KMS-11 (cell line): ENCODE data around the gene HSPE1.

Experiments used
- H2AFZ ChIP-seq: fragments of 200-600 bp; sonication (generic); 2 replicates; pipeline ENCODE4 v1.6.1; 2016; ENCODE audit warnings: antibody characterized with exemption, mixed run types, low read depth
- H3K27ac ChIP-seq: fragments of 200-600 bp; sonication (generic); 2 replicates; pipeline ENCODE4 v1.6.1; 2016; ENCODE audit warnings: mild to moderate bottlenecking, mixed run types
- H3K27me3 ChIP-seq: fragments of 200-600 bp; sonication (generic); 2 replicates; pipeline ENCODE4 v1.6.1; 2017; ENCODE audit warnings: mild to moderate bottlenecking, low read depth, mixed run types, moderate library complexity; ENCODE audit not compliant: insufficient read depth
- H3K36me3 ChIP-seq: fragments of 200-600 bp; sonication (generic); 2 replicates; pipeline ENCODE4 v1.6.1; 2017; ENCODE audit warnings: mild to moderate bottlenecking, mixed run types; ENCODE audit not compliant: insufficient read depth
- H3K4me1 ChIP-seq: fragments of 200-600 bp; sonication (generic); 2 replicates; pipeline ENCODE4 v1.6.1; 2016; ENCODE audit warnings: mild to moderate bottlenecking, low read depth, mixed run types; ENCODE audit not compliant: poor library complexity, severe bottlenecking
- H3K4me2 ChIP-seq: fragments of 200-600 bp; sonication (generic); 2 replicates; pipeline ENCODE4 v1.7.0; 2016; ENCODE audit warnings: mild to moderate bottlenecking, mixed run types
- H3K4me3 ChIP-seq: fragments of 200-600 bp; sonication (generic); IDR thresholded peaks from 2 replicates; pipeline ENCODE4 v1.6.1; 2017; ENCODE audit warnings: low read depth, low read length, mixed read lengths; ENCODE audit not compliant: insufficient read depth
- H3K79me2 ChIP-seq: fragments of 200-600 bp; sonication (generic); 2 replicates; pipeline ENCODE4 v1.6.1; 2016; ENCODE audit warnings: low read depth, mixed run types; ENCODE audit not compliant: insufficient read depth
- H3K9ac ChIP-seq: fragments of 200-600 bp; sonication (generic); 2 replicates; pipeline ENCODE4 v1.6.1; 2016; ENCODE audit warnings: mild to moderate bottlenecking, mixed run types
- H4K20me1 ChIP-seq: fragments of 200-600 bp; sonication (generic); 2 replicates; pipeline ENCODE4 v1.6.1; 2016; ENCODE audit warnings: mild to moderate bottlenecking, mixed run types; ENCODE audit not compliant: insufficient read depth
- TF ChIP-seq, protein P1 (sequence below): fragments of 200-600 bp; sonication (generic); conservative IDR thresholded peaks from 2 replicates; pipeline ENCODE4 v1.6.1; 2017; ENCODE audit warnings: low read depth, mild to moderate bottlenecking, antibody characterized with exemption, low read length, moderate library complexity, mixed read lengths

HSPE1 gene

DNA sequence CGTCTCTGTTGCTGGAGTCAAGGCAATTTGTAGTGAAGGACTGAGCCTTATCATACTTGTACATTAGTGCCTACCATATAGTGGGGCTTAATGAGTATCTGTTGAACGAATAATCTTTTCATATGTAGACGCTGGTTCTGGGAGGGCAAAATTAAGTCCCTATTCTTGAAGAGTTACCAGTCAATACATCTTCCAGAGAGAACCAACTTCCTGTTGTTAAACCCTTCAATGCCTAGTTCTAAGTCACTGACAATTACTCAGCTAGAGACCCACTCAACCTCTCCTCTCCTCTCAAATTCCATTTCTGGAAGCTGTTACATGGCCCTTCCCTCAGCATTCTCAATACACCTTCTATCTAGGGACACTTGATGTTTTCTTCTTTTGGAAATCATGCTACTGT lies 14.6 kb downstream of the HSPE1 start:
- Histone ChIP-seq H3K4me2 (peak overlapping the region; percentile 98), H3K27ac (peak overlapping the region; percentile 94), H3K4me3 (peak overlapping the region; percentile 70)

DNA sequence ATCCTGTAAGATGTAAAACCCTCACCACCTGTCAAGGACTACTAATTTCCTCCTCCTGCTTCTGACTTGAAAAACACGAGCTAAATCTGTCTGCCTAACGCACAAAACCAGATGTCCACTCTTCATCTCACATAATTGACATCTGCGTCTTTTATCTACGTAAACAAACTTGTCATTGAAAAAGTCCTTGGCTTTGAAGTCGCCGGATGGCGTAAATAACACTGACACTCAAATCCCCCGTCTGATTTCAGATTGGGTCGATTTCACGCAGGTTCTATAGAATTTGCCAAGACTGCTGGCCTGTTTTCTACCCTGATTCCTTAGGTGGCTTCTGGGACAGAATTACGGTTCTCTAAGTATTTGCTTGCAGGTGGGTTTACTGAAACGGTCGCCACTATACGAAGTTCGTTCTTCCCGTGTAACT lies 15.1 kb downstream of the HSPE1 start:
- peak overlapping the region; percentile 82 for H3K9ac ChIP-seq
- H2AFZ ChIP-seq, result peak overlapping the region; percentile 77
- peak overlapping the region; percentile 94 for H3K27ac ChIP-seq
- H4K20me1 ChIP-seq, result no peaks in the 10 kb centered on the region
- no peaks in the 10 kb centered on the region for H3K36me3 ChIP-seq
- H3K27me3 ChIP-seq, result no peaks in the 10 kb centered on the region
- H3K4me1 ChIP-seq, result peaks cover 33% of the 10 kb centered on the region
- H3K4me3 ChIP-seq, result peak overlapping the region; percentile 81
- peaks cover 44% of the 10 kb centered on the region for H3K79me2 ChIP-seq
- TF ChIP-seq, protein P1, sequence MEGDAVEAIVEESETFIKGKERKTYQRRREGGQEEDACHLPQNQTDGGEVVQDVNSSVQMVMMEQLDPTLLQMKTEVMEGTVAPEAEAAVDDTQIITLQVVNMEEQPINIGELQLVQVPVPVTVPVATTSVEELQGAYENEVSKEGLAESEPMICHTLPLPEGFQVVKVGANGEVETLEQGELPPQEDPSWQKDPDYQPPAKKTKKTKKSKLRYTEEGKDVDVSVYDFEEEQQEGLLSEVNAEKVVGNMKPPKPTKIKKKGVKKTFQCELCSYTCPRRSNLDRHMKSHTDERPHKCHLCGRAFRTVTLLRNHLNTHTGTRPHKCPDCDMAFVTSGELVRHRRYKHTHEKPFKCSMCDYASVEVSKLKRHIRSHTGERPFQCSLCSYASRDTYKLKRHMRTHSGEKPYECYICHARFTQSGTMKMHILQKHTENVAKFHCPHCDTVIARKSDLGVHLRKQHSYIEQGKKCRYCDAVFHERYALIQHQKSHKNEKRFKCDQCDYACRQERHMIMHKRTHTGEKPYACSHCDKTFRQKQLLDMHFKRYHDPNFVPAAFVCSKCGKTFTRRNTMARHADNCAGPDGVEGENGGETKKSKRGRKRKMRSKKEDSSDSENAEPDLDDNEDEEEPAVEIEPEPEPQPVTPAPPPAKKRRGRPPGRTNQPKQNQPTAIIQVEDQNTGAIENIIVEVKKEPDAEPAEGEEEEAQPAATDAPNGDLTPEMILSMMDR, result no peak
- peak overlapping the region; percentile 98 for H3K4me2 ChIP-seq

More for the DNA sequence above, 14.6 kb downstream of the HSPE1 start:
- Histone ChIP-seq H3K27me3 (no peaks in the 10 kb centered on the region), H3K36me3 (no peaks in the 10 kb centered on the region), H3K4me1 (peaks cover 33% of the 10 kb centered on the region), H2AFZ (peak overlapping the region; percentile 77), H3K9ac (peak overlapping the region; percentile 82; the same call in 1 of the 2 replicates), H4K20me1 (no peaks in the 10 kb centered on the region), H3K79me2 (peaks cover 38% of the 10 kb centered on the region)
- TF ChIP-seq, protein P1, result no peak

DNA sequence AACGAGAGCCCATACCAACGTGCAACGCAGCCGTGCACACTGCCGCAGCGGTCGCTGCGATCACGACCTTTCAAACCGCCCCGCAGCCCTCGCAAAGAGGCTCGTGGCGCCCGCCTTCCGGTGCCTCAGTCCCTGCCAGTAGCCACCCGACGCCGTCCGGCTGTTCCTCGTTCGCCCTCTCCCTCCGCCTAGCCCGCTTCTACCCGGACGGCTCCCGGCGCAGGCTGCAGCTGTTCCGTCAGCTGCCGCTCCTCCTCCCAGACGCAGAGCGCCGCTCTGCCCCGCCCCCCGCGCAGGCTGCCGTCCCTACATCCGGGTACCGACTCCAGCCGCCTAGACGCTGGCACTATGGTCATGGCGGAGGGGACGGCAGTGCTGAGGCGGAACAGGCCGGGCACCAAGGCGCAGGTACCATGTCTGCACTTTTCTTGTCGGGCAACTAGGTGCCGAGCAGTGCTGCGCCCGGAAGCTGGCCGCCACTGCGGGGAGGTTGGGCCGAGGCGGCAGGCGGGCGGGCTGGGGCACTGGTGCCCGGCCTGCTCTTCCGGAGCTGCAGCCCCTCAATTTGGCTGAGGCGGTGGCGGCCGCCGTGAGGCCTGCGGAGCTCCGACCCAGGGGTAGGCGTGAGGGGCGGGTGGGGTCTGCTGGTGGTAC lies 15.7 kb downstream of the HSPE1 start, which contains the start of gene MOB4:
Gene MOB4 (plus strand): TSS at position 328 of the 654 bp plus-strand sequence. CDS start 21 bp downstream, at position 349.
- Histone ChIP-seq H3K9ac (peak within 1 kb of the TSS; percentile 82), H3K4me2 (peak within 1 kb of the TSS; percentile 98), H3K4me1 (peaks cover 33% of the 10 kb centered on the region), H2AFZ (peak within 1 kb of the TSS; percentile 77), H3K27me3 (no peaks in the 10 kb centered on the region), H3K79me2 (peaks cover 49% of the 10 kb centered on the region), H3K36me3 (no peaks in the 10 kb centered on the region), H3K4me3 (peak within 1 kb of the TSS; percentile 81), H3K27ac (peak within 1 kb of the TSS; percentile 94), H4K20me1 (no peaks in the 10 kb centered on the region)
- TF ChIP-seq, protein P1, result no peak

DNA sequence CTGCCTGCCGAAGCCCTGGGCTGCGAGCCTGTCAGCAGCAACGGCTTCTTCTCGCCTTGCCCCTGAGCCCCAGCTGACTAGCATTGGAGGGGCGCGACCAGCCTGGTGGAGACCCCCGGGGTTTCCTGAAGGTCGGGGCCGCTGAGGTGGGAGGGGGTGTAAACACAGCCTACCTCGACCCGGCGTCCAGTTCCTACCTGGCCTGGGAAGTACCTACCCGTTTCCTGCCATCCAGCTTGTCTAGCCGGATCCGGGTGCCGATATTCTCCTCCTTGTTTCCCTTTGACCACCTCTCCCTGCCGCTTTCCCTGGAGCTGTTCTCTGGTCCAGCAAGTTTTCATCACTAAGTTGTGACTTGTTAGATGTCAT lies 16.2 kb downstream of the HSPE1 start:
- Histone ChIP-seq H3K27ac (peak overlapping the region; percentile 94), H3K27me3 (no peaks in the 10 kb centered on the region), H3K36me3 (no peaks in the 10 kb centered on the region), H3K4me3 (no peak overlapping the region), H4K20me1 (no peaks in the 10 kb centered on the region), H2AFZ (peak overlapping the region; percentile 77), H3K4me1 (peaks cover 33% of the 10 kb centered on the region), H3K9ac (peak overlapping the region; percentile 82; the same call in 1 of the 2 replicates), H3K4me2 (peak overlapping the region; percentile 97), H3K79me2 (peaks cover 53% of the 10 kb centered on the region)
- TF ChIP-seq, protein P1, result no peak
